Smooth muscle cell (in vitro differentiated cells): ENCODE data around the gene ICA1L. TPM values are rescaled to one million over a fixed set of nuclear protein-coding genes. Genes with fewer than 3 reads are reported as not detected.
"Not testable (repeated sequence)": the region's sequence is repeated elsewhere in the genome, so short reads cannot be mapped to it uniquely, and the experiment has no call there.

Experiments used
- DNase-seq: peaks from one replicate; lab custom pipeline; 2025; ENCODE audit not compliant: unreplicated experiment; lab: John Stamatoyannopoulos, UW
- H2AFZ ChIP-seq: fragments of 200-600 bp; sonication (generic); 2 replicates; pipeline ENCODE4 v1.6.0; 2016; ENCODE audit warnings: antibody characterized with exemption, low read depth, mild to moderate bottlenecking
- H3F3A ChIP-seq: fragments of 200-600 bp; sonication (generic); 2 replicates; pipeline ENCODE4 v1.6.0; 2017; ENCODE audit warnings: antibody characterized with exemption, low read depth
- H3K27ac ChIP-seq: fragments of 200-600 bp; sonication (generic); 2 replicates; pipeline ENCODE4 v1.5.1; 2016; ENCODE audit warnings: low read depth, mild to moderate bottlenecking
- H3K27me3 ChIP-seq: fragments of 200-600 bp; sonication (generic); 2 replicates; pipeline ENCODE4 v1.6.1; 2016; ENCODE audit warnings: low read depth, mild to moderate bottlenecking
- H3K36me3 ChIP-seq: fragments of 200-600 bp; sonication (generic); 2 replicates; pipeline ENCODE4 v1.5.1; 2016; ENCODE audit warnings: low read depth
- H3K4me1 ChIP-seq: fragments of 200-600 bp; sonication (generic); 2 replicates; pipeline ENCODE4 v1.5.1; 2016; ENCODE audit warnings: low read depth
- H3K4me2 ChIP-seq: fragments of 200-600 bp; sonication (generic); 2 replicates; pipeline ENCODE4 v1.6.0; 2016; ENCODE audit warnings: mild to moderate bottlenecking
- H3K4me3 ChIP-seq: fragments of 200-600 bp; sonication (generic); 2 replicates; pipeline ENCODE4 v1.5.1; 2016; ENCODE audit warnings: mild to moderate bottlenecking
- H3K79me2 ChIP-seq: fragments of 200-600 bp; sonication (generic); 2 replicates; pipeline ENCODE4 v1.6.0; 2016; ENCODE audit warnings: low read depth, mild to moderate bottlenecking
- H3K9ac ChIP-seq: fragments of 200-600 bp; sonication (generic); 2 replicates; pipeline ENCODE4 v1.6.0; 2016; ENCODE audit warnings: low read depth
- H3K9me3 ChIP-seq: fragments of 200-600 bp; sonication (generic); replicated peaks from 2 replicates; pipeline ENCODE4 v1.5.1; 2016; ENCODE audit warnings: low read depth
- H4K20me1 ChIP-seq: fragments of 200-600 bp; sonication (generic); 2 replicates; pipeline ENCODE4 v1.6.0; 2016; ENCODE audit warnings: low read depth
- WGBS: methylation state at CpG from one replicate; pipeline ENCODE4 v1.1.7; 2016; ENCODE audit warnings: low lambda C conversion rate; 5-methylcytosine and 5-hydroxymethylcytosine counted together
- polyA plus RNA-seq: library from polyadenylated mRNA; unstranded; fragments of >200 nt; fragmentation: Nextera tagmentation; extraction: Ambion mirVana; gene quantifications from 2 replicates; pipeline ENCODE4 v1.2.1, GENCODE V29; 2016
- total RNA-seq: library from RNA; depleted of rRNA; stranded (reverse); fragments of >200 nt; gene quantifications from 2 replicates; pipeline ENCODE4 v1.2.3, GENCODE V29; 2014
- TF ChIP-seq, protein P1 (sequence below): fragments of 200-600 bp; sonication (generic); IDR thresholded peaks from 2 replicates; pipeline ENCODE4 v1.5.1; 2017; ENCODE audit warnings: borderline replicate concordance, mild to moderate bottlenecking, antibody characterized with exemption; ENCODE audit not compliant: insufficient read depth, poor library complexity, severe bottlenecking

The ICA1L gene
- total and polyA plus RNA-seq, 2 experiments from 2014 or later: 0.66 to 5.8 TPM

DNA sequence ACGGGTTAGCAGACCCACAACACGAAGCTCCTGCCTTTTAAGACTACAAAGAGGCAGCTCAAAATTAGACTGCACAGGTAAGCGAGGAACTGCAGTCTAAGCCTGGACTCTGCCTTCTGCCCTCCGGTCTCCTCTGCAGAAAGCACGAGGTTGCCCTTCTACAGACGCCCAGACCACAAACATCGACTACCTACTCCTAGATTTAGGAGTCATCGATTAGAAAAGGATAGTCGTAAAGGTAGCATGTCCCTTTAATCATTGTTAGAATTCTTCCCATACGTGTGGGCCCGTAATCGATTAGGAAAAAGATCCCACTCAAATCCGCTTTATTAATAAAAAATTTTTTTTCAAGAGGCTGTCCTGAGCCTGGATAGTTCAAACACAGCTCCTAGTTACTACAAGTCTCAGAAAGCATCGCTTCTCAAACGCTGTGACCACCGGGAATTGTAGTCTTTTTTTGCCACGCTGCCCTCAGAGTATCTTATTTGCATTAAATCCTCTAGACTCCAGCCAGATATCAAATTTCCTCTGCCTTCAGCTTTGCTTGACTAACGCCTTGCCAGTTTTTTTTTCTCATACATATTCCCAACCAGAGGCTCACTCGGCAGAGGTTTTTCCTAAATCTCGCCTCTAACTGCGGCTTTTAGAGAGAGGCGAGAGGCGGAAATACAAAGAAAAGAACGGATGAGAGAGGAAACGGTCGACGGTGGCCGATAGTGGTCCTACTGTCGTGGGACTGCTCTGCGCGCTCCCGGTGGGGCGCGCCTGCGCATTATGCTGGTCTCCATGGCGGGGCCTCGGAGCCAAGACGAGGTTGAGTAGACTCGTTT lies 40.2 kb upstream of the ICA1L start, which contains the start of the genes CARF and WDR12:
CARF (plus strand) TSS at position 764 of the 830 bp plus-strand sequence. CDS start 29,628 bp downstream, outside the sequence.
WDR12 (minus strand) TSS at position 162 of the 830 bp plus-strand sequence. CDS start 197 bp downstream, outside the sequence.
- Histone ChIP-seq H3K27me3 (no peaks in the 10 kb centered on the region), H3K36me3 (no peaks in the 10 kb centered on the region), H4K20me1 (no peaks in the 10 kb centered on the region), H3K4me3 (peak within 1 kb of the TSS; percentile 90), H3K9me3 (no peaks in the 10 kb centered on the region), H3K79me2 (peaks cover 48% of the 10 kb centered on the region), H3K27ac (peak within 1 kb of the TSS; percentile 82), H2AFZ (peak within 1 kb of the TSS; percentile 96), H3F3A (peaks cover 4% of the 10 kb centered on the region), H3K4me1 (peaks cover 17% of the 10 kb centered on the region), H3K4me2 (peak within 1 kb of the TSS; percentile 100), H3K9ac (peak within 1 kb of the TSS; percentile 81)
- WGBS: under 1% methylated on average over 39 of the region's 39 CpGs
- TF ChIP-seq, protein P1, sequence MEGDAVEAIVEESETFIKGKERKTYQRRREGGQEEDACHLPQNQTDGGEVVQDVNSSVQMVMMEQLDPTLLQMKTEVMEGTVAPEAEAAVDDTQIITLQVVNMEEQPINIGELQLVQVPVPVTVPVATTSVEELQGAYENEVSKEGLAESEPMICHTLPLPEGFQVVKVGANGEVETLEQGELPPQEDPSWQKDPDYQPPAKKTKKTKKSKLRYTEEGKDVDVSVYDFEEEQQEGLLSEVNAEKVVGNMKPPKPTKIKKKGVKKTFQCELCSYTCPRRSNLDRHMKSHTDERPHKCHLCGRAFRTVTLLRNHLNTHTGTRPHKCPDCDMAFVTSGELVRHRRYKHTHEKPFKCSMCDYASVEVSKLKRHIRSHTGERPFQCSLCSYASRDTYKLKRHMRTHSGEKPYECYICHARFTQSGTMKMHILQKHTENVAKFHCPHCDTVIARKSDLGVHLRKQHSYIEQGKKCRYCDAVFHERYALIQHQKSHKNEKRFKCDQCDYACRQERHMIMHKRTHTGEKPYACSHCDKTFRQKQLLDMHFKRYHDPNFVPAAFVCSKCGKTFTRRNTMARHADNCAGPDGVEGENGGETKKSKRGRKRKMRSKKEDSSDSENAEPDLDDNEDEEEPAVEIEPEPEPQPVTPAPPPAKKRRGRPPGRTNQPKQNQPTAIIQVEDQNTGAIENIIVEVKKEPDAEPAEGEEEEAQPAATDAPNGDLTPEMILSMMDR: no peak
- DNase-seq: peak; percentile 47

DNA sequence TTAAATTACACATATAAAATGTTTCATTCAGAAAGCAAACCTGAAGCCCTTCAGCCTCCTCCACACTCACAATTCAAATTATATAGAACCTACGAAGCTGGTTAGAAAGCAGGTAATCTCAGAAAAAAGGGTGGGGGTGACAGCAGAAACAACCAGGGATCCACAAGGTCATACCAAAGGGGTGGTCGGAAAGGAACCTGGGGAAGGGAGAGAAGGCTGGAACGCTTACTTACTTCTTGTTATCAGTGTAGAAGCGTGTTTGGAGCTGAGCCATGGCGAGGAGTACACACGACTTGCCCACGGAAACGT lies 39.6 kb upstream of the ICA1L start:
- Histone ChIP-seq H3K79me2 (peaks cover 48% of the 10 kb centered on the region), H3K4me2 (peak overlapping the region; percentile 100), H3K27ac (peak overlapping the region; percentile 82), H3K9ac (peak overlapping the region; percentile 81), H4K20me1 (no peaks in the 10 kb centered on the region), H3K9me3 (peaks cover 1% of the 10 kb centered on the region), H3F3A (peaks cover 4% of the 10 kb centered on the region), H3K4me1 (peaks cover 17% of the 10 kb centered on the region), H3K36me3 (peaks cover 3% of the 10 kb centered on the region), H3K27me3 (no peaks in the 10 kb centered on the region), H2AFZ (peak overlapping the region; percentile 96), H3K4me3 (peak overlapping the region; percentile 90)
- under 1% methylated on average over 8 of the region's 8 CpGs for WGBS
- no peak for DNase-seq
- TF ChIP-seq, protein P1: no peak

DNA sequence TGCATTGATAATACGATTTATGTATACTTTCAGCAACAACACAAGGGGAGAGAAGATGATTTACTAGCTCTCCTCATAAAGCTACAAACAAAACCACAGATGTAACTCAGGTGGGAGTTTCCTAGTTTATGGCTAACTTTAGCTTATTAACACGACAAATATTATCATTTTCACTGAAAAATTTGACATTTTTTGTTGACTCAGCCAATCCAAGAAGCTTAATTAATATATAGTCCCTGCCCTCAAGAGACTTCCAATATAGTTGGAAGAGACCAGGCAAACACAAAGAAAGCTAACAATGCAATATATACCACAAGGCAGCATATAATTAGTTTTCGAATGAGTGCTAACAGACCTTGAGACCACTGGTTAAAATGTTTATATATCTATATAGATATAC lies 39.1 kb upstream of the ICA1L start:
- peaks cover 52% of the 10 kb centered on the region for H3K79me2 ChIP-seq
- H3K27me3 ChIP-seq: no peaks in the 10 kb centered on the region
- 25% methylated on average over 3 of the region's 3 CpGs for WGBS
- TF ChIP-seq, protein P1: no peak
- H3K36me3 ChIP-seq: peaks cover 7% of the 10 kb centered on the region
- no peak overlapping the region for H3K27ac ChIP-seq
- H3F3A ChIP-seq: peaks cover 4% of the 10 kb centered on the region
- peaks cover 17% of the 10 kb centered on the region for H3K4me1 ChIP-seq
- H4K20me1 ChIP-seq: no peaks in the 10 kb centered on the region
- peaks cover 5% of the 10 kb centered on the region for H3K9me3 ChIP-seq
- DNase-seq: no peak
- H2AFZ ChIP-seq: no peak overlapping the region
- peak overlapping the region; percentile 100 for H3K4me2 ChIP-seq
- peak overlapping the region; percentile 81 for H3K9ac ChIP-seq
- H3K4me3 ChIP-seq: peak overlapping the region; percentile 90

DNA sequence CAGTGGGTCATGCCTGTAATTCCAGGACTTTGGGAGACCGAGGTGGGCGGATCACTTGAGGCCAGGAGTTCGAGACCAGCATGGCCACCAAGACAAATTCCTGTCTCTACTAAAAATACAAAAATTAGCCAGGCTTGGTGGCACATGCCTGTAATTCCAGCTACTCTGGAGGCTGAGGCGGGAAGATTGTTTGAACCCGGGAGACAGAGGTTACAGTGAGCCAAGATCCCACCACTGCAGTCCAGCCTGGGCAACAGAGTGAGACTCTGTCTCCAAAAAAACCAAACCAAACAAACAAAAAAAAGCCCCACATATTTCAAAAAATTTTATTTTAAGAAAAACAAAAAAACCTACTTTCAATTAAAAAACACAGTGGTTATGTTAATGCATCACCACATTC lies 38.7 kb upstream of the ICA1L start:
- not testable (repeated sequence) for H3F3A ChIP-seq, H3K9ac ChIP-seq, H3K27me3 ChIP-seq, H3K9me3 ChIP-seq, DNase-seq, H4K20me1 ChIP-seq, H3K27ac ChIP-seq, H2AFZ ChIP-seq
- Histone ChIP-seq H3K4me2 (peak overlapping the region; percentile 100), H3K4me3 (peak overlapping the region; percentile 90), H3K4me1 (peaks cover 17% of the 10 kb centered on the region), H3K79me2 (peaks cover 56% of the 10 kb centered on the region), H3K36me3 (peaks cover 11% of the 10 kb centered on the region)
- WGBS: 92% methylated on average over 5 of the region's 5 CpGs
